Astrocyte (in vitro differentiated cells and primary cell): Measurements from ENCODE around the gene CYP46A1. TPM values are rescaled to one million over a fixed set of nuclear protein-coding genes. Genes with fewer than 3 reads are reported as not detected.

Source experiments
- DNase-seq: peaks from one replicate; pipeline ENCODE4 v3.0.0-alpha.2; 2010; ENCODE audit warnings: low read depth
- FAIRE-seq: peaks from 2 replicates; lab custom pipeline; 2011; peaks lifted over from hg19 to GRCh38; lab: Jason Lieb, UNC
- H2AFZ ChIP-seq: 2 replicates; pipeline ENCODE4 v1.6.0; 2012; ENCODE audit warnings: low read depth, low read length, inconsistent platforms
- H3K27ac ChIP-seq: 2 replicates; pipeline ENCODE4 v1.5.1; 2011; ENCODE audit warnings: low read depth, low read length, inconsistent platforms
- H3K27me3 ChIP-seq: 2 replicates; pipeline ENCODE4 v1.6.0; 2011; ENCODE audit warnings: low read length, inconsistent platforms; ENCODE audit not compliant: insufficient read depth
- H3K36me3 ChIP-seq: 2 replicates; pipeline ENCODE4 v1.5.1; 2011; ENCODE audit warnings: low read length, inconsistent platforms; ENCODE audit not compliant: insufficient read depth
- H3K4me1 ChIP-seq: 2 replicates; pipeline ENCODE4 v1.5.1; 2011; ENCODE audit warnings: low read length, inconsistent platforms; ENCODE audit not compliant: insufficient read depth
- H3K4me2 ChIP-seq: 2 replicates; pipeline ENCODE4 v1.6.0; 2012; ENCODE audit warnings: low read length, inconsistent platforms
- H3K4me3 ChIP-seq: 2 replicates; pipeline ENCODE4 v1.5.1; 2011; ENCODE audit warnings: low read depth, mild to moderate bottlenecking, low read length, inconsistent platforms; ENCODE audit not compliant: insufficient read depth
- H3K79me2 ChIP-seq: 2 replicates; pipeline ENCODE4 v1.6.0; 2012; ENCODE audit warnings: mild to moderate bottlenecking, low read length, inconsistent platforms; ENCODE audit not compliant: insufficient read depth
- H3K9ac ChIP-seq: 2 replicates; pipeline ENCODE4 v1.6.0; 2012; ENCODE audit warnings: mild to moderate bottlenecking, low read length, inconsistent platforms
- H3K9me3 ChIP-seq: 2 replicates; pipeline ENCODE4 v1.5.1; 2012; ENCODE audit warnings: low read depth, mild to moderate bottlenecking, low read length, inconsistent platforms; ENCODE audit not compliant: insufficient read depth
- H4K20me1 ChIP-seq: 2 replicates; pipeline ENCODE4 v1.6.0; 2012; ENCODE audit warnings: low read length, inconsistent platforms; ENCODE audit not compliant: insufficient read depth
- H3K27ac Mint-ChIP-seq: one replicate; pipeline ENCODE4 v1.8.0; 2021; ENCODE audit warnings: mild to moderate bottlenecking, mixed read lengths; ENCODE audit not compliant: unreplicated experiment
- H3K27me3 Mint-ChIP-seq: one replicate; pipeline ENCODE4 v1.8.0; 2021; ENCODE audit warnings: low read depth, mixed read lengths; ENCODE audit not compliant: unreplicated experiment
- H3K36me3 Mint-ChIP-seq: one replicate; pipeline ENCODE4 v1.8.0; 2021; ENCODE audit warnings: low read depth, mixed read lengths; ENCODE audit not compliant: unreplicated experiment
- H3K4me1 Mint-ChIP-seq: one replicate; pipeline ENCODE4 v1.8.0; 2021; ENCODE audit warnings: low read depth, mixed read lengths; ENCODE audit not compliant: unreplicated experiment
- H3K4me3 Mint-ChIP-seq: one replicate; pipeline ENCODE4 v1.8.0; 2021; ENCODE audit warnings: mild to moderate bottlenecking, moderate library complexity, mixed read lengths; ENCODE audit not compliant: unreplicated experiment
- H3K9me3 Mint-ChIP-seq: one replicate; pipeline ENCODE4 v1.8.0; 2021; ENCODE audit warnings: mild to moderate bottlenecking, mixed read lengths; ENCODE audit not compliant: unreplicated experiment
- CTCF ChIP-seq: IDR thresholded peaks from 2 replicates; pipeline ENCODE4 v1.5.1; 2011; ENCODE audit warnings: low read depth, mild to moderate bottlenecking, inconsistent platforms, low read length, moderate library complexity; ENCODE audit not compliant: insufficient read depth
- EZH2 ChIP-seq: IDR thresholded peaks from 2 replicates; pipeline ENCODE4 v1.6.1; 2012; ENCODE audit warnings: mild to moderate bottlenecking, low read length, inconsistent platforms; ENCODE audit not compliant: insufficient read depth
- total RNA-seq: library from RNA; stranded (reverse); gene quantifications from 2 replicates; pipeline ENCODE4 v1.2.1, GENCODE V29; 2021

The CYP46A1 gene
- total RNA-seq, 1 donor from 2014 or later, result 0.52 TPM

DNA sequence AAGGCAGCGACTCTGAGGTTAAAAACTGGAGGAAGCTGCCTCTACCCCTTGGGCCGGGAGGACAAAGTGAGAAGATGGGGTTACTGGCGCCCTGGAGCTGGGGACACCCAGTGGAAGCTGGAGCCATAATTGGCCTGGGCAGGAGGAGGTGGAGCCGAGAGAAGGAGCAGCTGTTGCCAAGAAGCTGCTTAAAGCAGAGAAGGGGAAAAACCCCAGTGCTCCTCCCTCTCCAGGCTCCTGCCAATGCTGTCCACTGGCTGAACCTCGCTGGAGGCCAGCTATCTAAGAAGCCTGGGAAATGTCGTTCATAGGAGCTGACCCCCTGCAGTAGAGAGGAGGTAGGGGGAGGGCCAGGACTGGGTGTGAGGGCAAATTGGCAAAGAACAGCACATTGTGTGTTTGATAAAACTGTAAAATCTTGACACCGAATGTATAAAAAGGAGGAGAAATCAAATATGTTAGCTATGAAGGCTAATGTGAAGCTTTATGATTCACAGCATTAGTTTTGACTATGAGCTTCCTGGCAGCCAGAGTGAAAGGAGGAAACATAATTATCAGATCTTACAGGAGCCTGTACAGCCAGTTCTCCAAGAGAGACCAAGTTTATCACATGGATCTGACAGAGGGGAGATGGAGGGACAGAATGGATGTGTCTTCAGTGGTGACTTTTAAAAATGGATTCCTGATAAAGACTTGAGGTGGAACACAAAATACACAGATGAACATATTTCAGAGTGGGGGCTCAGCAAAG lies 29.7 kb upstream of the CYP46A1 start:
- H3K27me3 ChIP-seq, result peaks cover 3% of the 10 kb centered on the region
- H3K4me3 Mint-ChIP-seq, result no peak overlapping the region
- no peak for FAIRE-seq

DNA sequence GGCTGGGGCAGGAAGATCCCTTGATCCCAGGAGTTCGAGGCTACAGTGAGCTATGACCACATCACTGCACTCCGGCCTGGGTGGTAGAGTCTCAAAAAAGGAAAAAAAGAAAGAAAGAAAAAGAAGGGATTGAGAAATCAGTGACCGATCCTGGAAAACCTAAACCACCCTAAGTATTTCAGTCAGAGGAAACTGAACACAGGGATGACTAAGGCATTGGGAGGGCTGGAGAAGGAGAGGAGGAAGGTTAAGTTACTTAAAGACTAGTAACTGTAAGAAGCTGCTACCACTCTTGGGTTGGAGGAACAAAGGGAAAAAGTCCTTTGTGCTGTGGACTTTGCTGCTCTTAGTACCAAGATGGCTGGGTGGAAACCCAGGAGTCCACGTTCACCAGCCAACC lies 28.6 kb upstream of the CYP46A1 start:
- peaks cover 29% of the 10 kb centered on the region for H3K27me3 Mint-ChIP-seq
- no peak overlapping the region for H3K27ac Mint-ChIP-seq
- no peaks in the 10 kb centered on the region for H3K36me3 ChIP-seq
- no peaks in the 10 kb centered on the region for H3K9me3 ChIP-seq
- no peak overlapping the region for H3K27ac ChIP-seq
- TF ChIP-seq EZH2, result no peak
- TF ChIP-seq CTCF, result no peak
- H3K27me3 ChIP-seq, result peaks cover 3% of the 10 kb centered on the region
- no peaks in the 10 kb centered on the region for H4K20me1 ChIP-seq
- H3K79me2 ChIP-seq, result no peaks in the 10 kb centered on the region
- no peak overlapping the region for H3K4me3 Mint-ChIP-seq
- peak; percentile 37 for DNase-seq
- no peak overlapping the region for H2AFZ ChIP-seq
- H3K9me3 Mint-ChIP-seq, result peaks cover 4% of the 10 kb centered on the region
- no peak overlapping the region for H3K9ac ChIP-seq
- no peak overlapping the region for H3K4me3 ChIP-seq
- no peak overlapping the region for H3K4me2 ChIP-seq
- FAIRE-seq, result no peak
- peaks cover 2% of the 10 kb centered on the region for H3K4me1 Mint-ChIP-seq
- peaks cover 5% of the 10 kb centered on the region for H3K4me1 ChIP-seq
- peaks cover 2% of the 10 kb centered on the region for H3K36me3 Mint-ChIP-seq

More for the DNA sequence above, 29.7 kb upstream of the CYP46A1 start:
- Histone ChIP-seq H2AFZ (no peak overlapping the region), H3K4me3 (no peak overlapping the region), H3K79me2 (no peaks in the 10 kb centered on the region), H3K27ac (no peak overlapping the region), H3K4me1 (peaks cover 6% of the 10 kb centered on the region), H4K20me1 (no peaks in the 10 kb centered on the region), H3K36me3 (no peaks in the 10 kb centered on the region), H3K9me3 (no peaks in the 10 kb centered on the region), H3K4me2 (no peak overlapping the region), H3K9ac (no peak overlapping the region)
- Mint-ChIP-seq H3K4me1 (peaks cover 2% of the 10 kb centered on the region), H3K27ac (no peak overlapping the region), H3K9me3 (peaks cover 5% of the 10 kb centered on the region), H3K27me3 (peaks cover 28% of the 10 kb centered on the region), H3K36me3 (peaks cover 2% of the 10 kb centered on the region)
- peak; percentile 76 for DNase-seq
- TF ChIP-seq EZH2 (no peak), CTCF (no peak)

GRCh38 chr14:99656171-99656570 lies 27.9 kb upstream of the CYP46A1 start:
- Mint-ChIP-seq H3K4me1 (peaks cover 9% of the 10 kb centered on the region), H3K27ac (no peak overlapping the region), H3K4me3 (no peak overlapping the region), H3K27me3 (peaks cover 29% of the 10 kb centered on the region), H3K9me3 (peaks cover 4% of the 10 kb centered on the region), H3K36me3 (peaks cover under 1% of the 10 kb centered on the region)
- Histone ChIP-seq H3K4me2 (no peak overlapping the region), H3K27ac (no peak overlapping the region), H2AFZ (no peak overlapping the region), H3K4me3 (no peak overlapping the region), H4K20me1 (no peaks in the 10 kb centered on the region), H3K36me3 (no peaks in the 10 kb centered on the region), H3K9me3 (no peaks in the 10 kb centered on the region), H3K9ac (no peak overlapping the region), H3K4me1 (peaks cover 10% of the 10 kb centered on the region), H3K27me3 (peaks cover 3% of the 10 kb centered on the region), H3K79me2 (no peaks in the 10 kb centered on the region)
- TF ChIP-seq EZH2, result no peak
- TF ChIP-seq CTCF, result no peak
- DNase-seq (no peak), FAIRE-seq (no peak)
